SK-N-SH treated with all-trans-retinoic acid at 6 μM for 48 hours (cell line): ENCODE data around the gene TAPT1.

ENCODE experiments used
- ESRRG ChIP-seq: fragments of 250-450 bp; sonication (Bioruptor Pico); IDR thresholded peaks from 2 replicates; pipeline ENCODE4 v1.6.1; 2021; ENCODE audit warnings: mild to moderate bottlenecking
- RARB ChIP-seq: fragments of 250-450 bp; sonication (Bioruptor Pico); IDR thresholded peaks from 2 replicates; pipeline ENCODE4 v1.8.0; 2021; ENCODE audit warnings: mild to moderate bottlenecking, moderate library complexity
- ZFP30 ChIP-seq: fragments of 450-650 bp; formaldehyde crosslinking; IDR thresholded peaks from 2 replicates; pipeline ENCODE4 v1.5.0; 2022; ENCODE audit warnings: mild to moderate bottlenecking, moderate library complexity

GRCh38 chr4:16235209-16235608 lies 8.9 kb upstream of the TAPT1 start:
- TF ChIP-seq RARB (CRISPR knock-in tag) (no peak), ESRRG (no peak), ZFP30 (CRISPR knock-in tag) (no peak)
